GM19463 (cell line): ENCODE results near the gene NUTM2A.
"Not testable (repeated sequence)": the region's sequence is repeated elsewhere in the genome, so short reads cannot be mapped to it uniquely, and the experiment has no call there.

ENCODE experiments used
- ATAC-seq: cut with Tn5 transposase; IDR thresholded peaks from one replicate; pipeline ENCODE4 v1.9.1; 2021; ENCODE audit warnings: mild to moderate bottlenecking, moderate library complexity; ENCODE audit not compliant: unreplicated experiment

NUTM2A gene

DNA sequence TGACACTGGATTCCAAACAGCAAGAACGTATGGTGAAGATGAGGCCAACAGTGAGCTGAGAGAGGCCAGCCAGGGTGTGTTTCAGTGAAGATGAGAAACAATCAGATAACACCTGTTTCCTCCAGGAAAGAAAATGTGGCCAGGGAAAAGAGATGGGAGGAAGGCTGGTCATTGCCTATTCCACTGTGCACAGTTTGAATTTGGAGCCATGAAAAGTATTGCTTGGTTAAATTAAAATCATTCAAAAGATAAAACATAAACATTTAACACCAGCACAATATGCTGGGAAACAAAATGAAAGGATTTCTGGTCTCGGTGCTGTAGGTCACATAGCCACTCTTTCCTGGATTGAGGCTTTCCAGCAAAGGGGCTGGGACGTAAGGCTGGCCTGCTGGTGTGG is at the start of gene NUTM2A:
NUTM2A (plus strand) TSS at position 301 of the 400 bp plus-strand sequence. CDS start 383 bp downstream, outside the sequence.
- not testable (repeated sequence) for ATAC-seq

DNA sequence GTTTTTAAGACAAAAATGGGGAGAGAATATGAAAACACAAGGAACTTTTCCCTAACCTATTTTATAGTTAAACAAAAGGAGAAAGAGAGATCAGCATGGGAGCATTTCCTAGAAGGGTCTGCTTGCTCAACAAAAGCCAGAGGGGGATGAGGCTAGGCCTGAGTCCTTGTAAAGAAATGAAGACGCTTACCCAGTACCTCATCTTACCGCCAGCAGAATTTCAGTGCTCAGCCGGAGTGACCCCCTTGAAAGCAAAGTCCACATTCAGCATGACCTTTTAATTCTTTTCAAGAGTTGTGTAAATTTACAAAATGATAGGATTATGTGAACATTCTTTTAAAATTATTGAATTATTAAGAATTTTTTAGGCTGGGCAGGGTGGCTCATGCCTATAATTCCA is 47.7 kb upstream of the NUTM2A start:
- ATAC-seq = not testable (repeated sequence)

GRCh38 chr10:87184421-87184820 is 40.8 kb upstream of the NUTM2A start:
- not testable (repeated sequence) for ATAC-seq

DNA sequence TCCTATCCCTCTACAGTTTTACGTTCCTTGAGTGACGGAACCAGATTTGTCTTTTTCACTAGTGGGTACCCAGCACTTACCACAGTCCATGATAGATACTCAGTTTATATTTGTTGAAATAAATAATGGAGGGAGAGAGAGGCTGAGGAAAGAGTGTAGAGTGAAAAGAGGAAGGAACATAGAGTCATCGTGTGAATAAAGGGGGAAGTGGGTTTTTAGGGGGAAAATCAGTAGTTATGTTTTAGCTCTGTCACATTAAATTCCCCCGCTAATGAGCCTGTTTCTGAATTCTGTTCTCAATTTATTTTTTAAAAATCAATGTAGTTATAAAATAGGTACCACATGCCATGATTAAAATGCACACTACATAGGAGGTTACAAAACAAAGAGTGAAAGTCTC is 39.2 kb upstream of the NUTM2A start:
- ATAC-seq = not testable (repeated sequence)

DNA sequence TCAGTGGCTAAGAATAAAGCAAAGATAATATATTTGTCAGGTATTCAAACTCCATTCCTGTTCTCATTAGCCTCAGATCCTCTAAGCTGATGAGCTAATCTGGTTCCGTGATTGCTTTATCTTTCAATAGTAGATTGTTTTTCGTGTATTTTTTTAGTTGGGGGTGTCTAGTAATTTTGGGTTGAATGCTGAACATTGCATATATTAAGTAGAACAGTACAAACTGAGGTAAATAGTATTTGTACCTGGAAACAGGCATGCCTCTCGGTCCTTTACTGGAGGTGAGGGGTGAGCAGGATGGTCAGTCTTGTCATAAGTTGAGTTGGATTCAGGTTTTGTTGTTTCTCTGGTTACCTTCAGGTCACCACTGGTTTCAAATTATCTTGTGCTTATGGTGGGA is 37.7 kb upstream of the NUTM2A start:
- ATAC-seq = not testable (repeated sequence)

GRCh38 chr10:87191841-87192240 is 33.4 kb upstream of the NUTM2A start:
- ATAC-seq = not testable (repeated sequence)

DNA sequence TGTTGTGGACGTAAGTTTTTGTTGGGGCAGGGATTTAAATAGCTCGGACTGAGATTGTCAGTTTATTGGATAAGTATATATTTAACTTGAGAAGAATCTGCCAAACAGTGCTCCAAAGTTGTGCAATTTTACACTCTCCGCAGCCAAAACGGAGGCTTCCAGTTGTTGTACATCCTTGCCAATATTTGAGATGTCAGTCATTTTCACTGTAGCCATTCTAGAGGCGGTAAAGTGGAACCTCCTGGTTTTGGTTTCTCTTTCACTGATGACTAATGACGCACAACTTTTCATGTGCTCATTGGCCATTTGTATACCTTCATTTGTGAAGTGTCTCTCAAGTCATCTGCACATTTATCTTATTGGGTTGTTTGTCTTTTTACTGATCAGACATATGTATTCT is 24.3 kb upstream of the NUTM2A start:
- ATAC-seq = peak; percentile 67

DNA sequence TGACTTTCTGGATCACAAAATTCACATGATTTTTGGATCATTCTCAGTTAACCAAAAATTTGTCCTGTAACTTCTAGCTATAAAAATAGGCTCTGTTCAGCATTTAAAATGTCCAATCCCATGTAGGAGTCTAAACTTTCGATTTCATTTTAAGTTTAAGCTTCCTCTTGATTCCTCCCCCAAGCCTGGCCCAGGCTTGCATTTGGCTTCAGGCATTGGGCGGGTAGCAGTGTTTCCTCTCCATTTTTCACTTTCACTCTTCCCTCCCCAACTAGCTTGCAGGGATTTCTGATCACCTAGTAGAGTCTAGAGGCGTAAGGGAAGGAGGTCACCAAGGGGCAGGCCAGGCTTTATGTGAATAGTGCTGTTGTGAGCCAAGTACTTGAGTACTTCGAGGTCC is 20.4 kb upstream of the NUTM2A start:
- not testable (repeated sequence) for ATAC-seq

GRCh38 chr10:87206922-87207321 is 18.3 kb upstream of the NUTM2A start:
- ATAC-seq = not testable (repeated sequence)

DNA sequence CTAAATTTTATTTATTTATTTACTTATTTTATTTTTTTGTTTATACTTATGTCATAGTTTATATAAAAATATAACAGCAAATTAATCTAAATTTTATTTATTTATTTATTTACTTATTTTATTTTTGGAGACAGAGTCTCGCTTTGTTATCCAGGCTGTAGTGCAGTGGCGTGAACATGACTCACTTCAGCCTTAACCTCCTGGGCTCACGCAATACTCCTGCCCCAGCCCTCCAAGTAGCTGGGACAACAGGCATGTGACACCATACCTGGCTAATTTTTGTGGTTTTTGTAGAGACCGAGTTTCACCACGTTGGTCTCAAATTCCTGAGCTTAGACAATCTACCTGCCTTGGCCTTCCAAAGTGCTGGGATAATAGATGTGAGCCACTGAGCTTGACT is 14.9 kb upstream of the NUTM2A start:
- not testable (repeated sequence) for ATAC-seq

DNA sequence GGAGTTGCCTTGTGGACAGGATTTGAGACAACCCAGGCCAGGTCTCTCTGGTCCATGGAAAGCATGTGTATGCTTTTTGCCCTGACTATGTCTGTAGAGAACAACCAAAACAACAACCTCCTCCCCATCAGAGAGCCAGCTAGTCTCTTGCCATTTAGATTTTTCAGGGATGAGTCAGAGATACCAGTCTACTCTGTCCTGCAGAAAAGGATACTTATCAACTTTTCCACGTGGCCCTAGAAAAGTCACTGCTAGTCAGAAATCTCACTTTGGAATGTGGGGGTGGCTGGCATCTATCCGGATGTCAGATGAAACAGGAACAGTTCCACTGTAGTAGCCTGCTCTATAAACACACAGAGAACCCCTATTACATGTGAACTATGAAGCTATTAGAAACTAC is 13.4 kb upstream of the NUTM2A start:
- ATAC-seq = not testable (repeated sequence)

DNA sequence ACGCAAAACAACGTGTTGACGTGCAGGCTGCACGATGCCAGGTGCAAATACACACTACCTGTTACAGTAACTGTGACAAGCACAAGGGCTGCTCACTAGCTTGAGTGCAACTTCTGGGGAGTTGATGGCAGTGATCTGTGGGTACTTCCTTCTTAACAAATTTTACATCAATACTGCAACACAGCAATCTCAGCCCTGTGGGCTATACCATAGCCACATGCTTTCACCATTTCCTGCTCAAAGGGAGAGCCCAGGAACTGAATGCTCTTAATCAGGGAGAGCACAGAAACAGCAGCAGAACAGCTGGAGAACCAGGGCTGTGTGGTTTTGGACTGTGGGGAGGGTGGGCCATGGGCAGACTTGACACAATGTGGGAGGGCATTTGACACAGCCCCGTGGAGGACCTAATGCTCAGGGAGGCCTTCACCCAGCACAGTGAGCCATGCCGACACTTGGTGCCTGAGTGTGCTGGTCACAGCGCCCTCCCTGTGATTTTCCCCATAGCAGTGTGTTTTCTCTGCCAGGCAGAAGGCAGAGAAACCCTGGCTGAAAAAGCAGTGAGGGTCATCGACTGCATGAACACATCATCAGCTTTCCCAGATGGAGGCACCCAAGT is 12.0 kb upstream of the NUTM2A start:
- ATAC-seq = not testable (repeated sequence)

DNA sequence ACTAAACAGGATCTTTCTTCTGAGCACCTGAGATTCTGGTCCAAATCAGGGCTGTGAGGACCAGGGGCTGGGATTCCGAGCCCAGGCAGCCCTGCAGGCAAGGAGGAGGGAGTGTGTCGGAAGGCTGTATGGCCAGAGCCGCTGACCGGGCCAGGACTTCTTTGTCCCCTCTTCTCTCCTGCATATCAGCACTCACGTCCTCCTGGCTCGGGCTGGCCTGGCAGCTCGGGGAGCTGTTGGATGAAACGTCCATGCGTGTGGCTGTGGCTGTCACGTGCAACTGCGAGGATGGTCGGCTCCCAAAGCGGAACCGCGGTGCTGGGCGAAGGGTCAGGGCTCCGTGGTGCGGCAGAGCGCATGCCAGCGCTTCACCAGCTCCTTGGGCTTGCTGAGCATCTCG is 11.4 kb upstream of the NUTM2A start:
- not testable (repeated sequence) for ATAC-seq

DNA sequence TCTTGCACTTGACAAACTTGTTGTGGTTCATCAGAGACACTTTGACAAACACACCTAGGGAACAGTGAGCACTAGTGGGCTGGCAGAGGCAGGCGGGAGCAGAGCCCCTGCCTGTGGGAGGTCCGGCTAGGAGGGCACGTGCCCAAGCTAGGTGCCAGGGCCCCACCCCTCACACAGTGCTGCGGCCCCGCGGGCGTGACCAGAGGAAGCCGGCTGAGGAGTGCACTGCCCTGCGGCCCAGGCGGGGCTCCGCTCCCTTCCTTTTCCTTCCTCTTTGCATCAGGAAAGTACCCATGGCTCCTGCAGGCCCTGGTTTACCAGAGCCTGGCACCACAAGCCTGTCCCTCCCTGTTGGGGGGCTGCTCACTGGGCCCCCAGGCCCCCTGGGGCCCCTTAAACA is 9.1 kb upstream of the NUTM2A start:
- not testable (repeated sequence) for ATAC-seq

- not testable (repeated sequence) for ATAC-seq
Observed at GRCh38 chr10:87219370-87219769, 5.9 kb upstream of the NUTM2A start.

DNA sequence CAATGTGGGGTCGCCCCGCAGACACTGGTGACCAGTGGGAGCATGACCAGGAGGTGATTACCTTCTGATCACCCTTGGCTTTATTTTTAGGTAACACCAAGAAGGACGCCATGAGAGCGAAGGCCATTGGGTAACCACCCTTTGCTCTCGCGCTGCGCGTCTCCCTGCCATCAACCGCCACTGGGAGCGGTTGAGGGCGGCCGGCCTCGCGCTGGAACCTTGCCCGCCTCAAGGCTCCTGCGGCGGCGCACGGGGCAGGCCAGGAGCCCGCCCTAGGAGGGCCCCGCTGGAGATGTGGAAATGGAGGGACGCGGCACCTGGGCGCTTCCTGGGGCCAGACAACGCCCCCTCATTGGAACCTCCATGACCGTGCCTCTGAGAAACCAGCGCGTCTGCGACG is 2.5 kb upstream of the NUTM2A start:
- ATAC-seq = not testable (repeated sequence)

DNA sequence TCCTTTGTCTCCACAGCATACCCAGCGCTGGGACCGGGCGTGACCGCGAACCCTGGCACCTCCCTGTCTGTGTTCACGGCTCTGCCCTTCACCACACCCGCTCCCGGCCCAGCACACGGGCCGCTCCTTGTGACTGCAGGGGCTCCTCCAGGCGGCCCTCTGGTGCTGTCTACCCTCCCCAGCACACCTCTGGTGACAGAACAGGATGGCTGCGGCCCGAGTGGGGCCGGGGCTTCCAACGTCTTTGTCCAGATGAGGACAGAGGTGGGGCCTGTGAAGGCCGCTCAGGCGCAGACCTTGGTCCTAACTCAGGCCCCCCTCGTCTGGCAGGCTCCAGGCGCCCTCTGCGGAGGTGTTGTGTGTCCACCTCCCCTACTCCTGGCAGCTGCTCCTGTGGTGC is 3.0 kb downstream of the NUTM2A start:
- ATAC-seq = not testable (repeated sequence)

GRCh38 chr10:87229211-87229610 is 4.0 kb downstream of the NUTM2A start:
- not testable (repeated sequence) for ATAC-seq

- ATAC-seq = not testable (repeated sequence)
Observed at GRCh38 chr10:87234854-87235253, 9.6 kb downstream of the NUTM2A start.

GRCh38 chr10:87237244-87237643 is 12.0 kb downstream of the NUTM2A start:
- not testable (repeated sequence) for ATAC-seq

DNA sequence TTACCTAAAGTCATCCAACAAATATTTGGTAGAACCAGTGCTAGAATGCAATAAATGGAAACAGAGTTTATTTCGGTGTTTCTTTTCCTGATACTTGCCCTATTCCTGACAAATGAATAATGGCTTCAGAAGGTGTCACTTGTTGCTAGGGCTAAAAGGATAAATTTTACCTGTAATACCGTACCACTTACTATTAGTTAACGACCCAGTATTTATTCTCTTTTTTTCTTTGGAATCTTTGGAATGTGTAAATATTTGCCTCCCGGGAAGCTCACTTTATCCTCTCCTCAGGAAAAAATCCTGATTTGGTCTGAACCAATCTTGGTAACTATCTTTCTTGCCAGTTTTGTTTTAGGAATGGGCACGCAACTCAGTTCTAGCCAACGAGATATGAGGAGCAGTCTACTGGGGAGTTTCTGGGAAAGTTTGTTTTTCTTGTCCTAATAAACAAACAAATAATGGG is 14.1 kb downstream of the NUTM2A start:
- ATAC-seq = not testable (repeated sequence)

GRCh38 chr10:87242192-87242591 is 16.9 kb downstream of the NUTM2A start:
- not testable (repeated sequence) for ATAC-seq

GRCh38 chr10:87247335-87247734 is 22.1 kb downstream of the NUTM2A start:
- ATAC-seq = not testable (repeated sequence)
